COLO668 (cell line): ENCODE measurements around the gene PLCD1.
"Not testable (repeated sequence)": the region's sequence is repeated elsewhere in the genome, so short reads cannot be mapped to it uniquely, and the experiment has no call there.

ENCODE experiments used
- DNase-seq: peaks from one replicate; lab custom pipeline; 2025; ENCODE audit not compliant: unreplicated experiment; lab: John Stamatoyannopoulos, UW

The PLCD1 gene

GRCh38 chr3:38038447-38038911, 9.0 kb upstream of the PLCD1 start:
- DNase-seq, result no peak

GRCh38 chr3:38036906-38037305, 7.5 kb upstream of the PLCD1 start:
- no peak for DNase-seq

GRCh38 chr3:38036286-38036685, 6.8 kb upstream of the PLCD1 start:
- DNase-seq, result no peak

GRCh38 chr3:38034335-38034734, 4.9 kb upstream of the PLCD1 start:
- DNase-seq, result not testable (repeated sequence)

- not testable (repeated sequence) for DNase-seq
These were observed 4.1 kb upstream of the PLCD1 start for GRCh38 chr3:38033586-38033985.

GRCh38 chr3:38032328-38032865, 3.0 kb upstream of the PLCD1 start:
- DNase-seq, result no peak

GRCh38 chr3:38031022-38031994, 1.9 kb upstream of the PLCD1 start:
- no peak for DNase-seq

- DNase-seq, result no peak
These were observed 932 bp upstream of the PLCD1 start for GRCh38 chr3:38030126-38031021.

GRCh38 chr3:38028621-38029361, 651 bp downstream of the PLCD1 start:
- no peak for DNase-seq

- DNase-seq, result no peak
These were observed 1.7 kb downstream of the PLCD1 start for GRCh38 chr3:38027466-38028465.

- no peak for DNase-seq
These were observed 2.6 kb downstream of the PLCD1 start for GRCh38 chr3:38026856-38027255.

- DNase-seq, result no peak
These were observed 6.3 kb downstream of the PLCD1 start for GRCh38 chr3:38022896-38023709.

- DNase-seq, result no peak
These were observed 7.1 kb downstream of the PLCD1 start for GRCh38 chr3:38022301-38022700.

GRCh38 chr3:38021196-38021595, 8.2 kb downstream of the PLCD1 start:
- DNase-seq, result no peak

- DNase-seq, result no peak
These were observed 9.1 kb downstream of the PLCD1 start for GRCh38 chr3:38020342-38020726.

GRCh38 chr3:38019658-38020341, 9.6 kb downstream of the PLCD1 start:
- DNase-seq, result no peak

- no peak for DNase-seq
These were observed 10.9 kb downstream of the PLCD1 start for GRCh38 chr3:38018296-38019266.
